ENCODE data around the gene IFT81.

Gene IFT81

GRCh38 chr12:110230655-110231054 lies 106.5 kb downstream of the IFT81 start:
- no peaks in the 10 kb centered on the region for H3K27me3 ChIP-seq (ENCODE audit: control insufficient read depth, insufficient read depth, low read length)
- H3K9ac ChIP-seq (ENCODE audit: low read length), result no peak overlapping the region
- H3K4me3 ChIP-seq (ENCODE audit: low read length), result no peak overlapping the region
- H3K27ac ChIP-seq (ENCODE audit: low read depth, low read length), result no peak overlapping the region
- no peaks in the 10 kb centered on the region for H3K36me3 ChIP-seq (ENCODE audit: control insufficient read depth, insufficient read depth, low read length)
- H3K4me1 ChIP-seq (ENCODE audit: control insufficient read depth, insufficient read depth, low read length), result no peaks in the 10 kb centered on the region

- H3K36me3 ChIP-seq (ENCODE audit: control insufficient read depth, insufficient read depth, low read length), result no peaks in the 10 kb centered on the region
- H3K9ac ChIP-seq (ENCODE audit: low read length), result no peak overlapping the region
- no peaks in the 10 kb centered on the region for H3K27me3 ChIP-seq (ENCODE audit: control insufficient read depth, insufficient read depth, low read length)
- no peak overlapping the region for H3K27ac ChIP-seq (ENCODE audit: low read depth, low read length)
- no peak overlapping the region for H3K4me3 ChIP-seq (ENCODE audit: low read length)
- H3K4me1 ChIP-seq (ENCODE audit: control insufficient read depth, insufficient read depth, low read length), result no peaks in the 10 kb centered on the region
Observed at GRCh38 chr12:110233212-110233903, 109.2 kb downstream of the IFT81 start.

GRCh38 chr12:110234331-110234751 lies 110.2 kb downstream of the IFT81 start:
- no peak overlapping the region for H3K4me3 ChIP-seq (ENCODE audit: low read length)
- no peaks in the 10 kb centered on the region for H3K27me3 ChIP-seq (ENCODE audit: control insufficient read depth, insufficient read depth, low read length)
- no peaks in the 10 kb centered on the region for H3K36me3 ChIP-seq (ENCODE audit: control insufficient read depth, insufficient read depth, low read length)
- no peak overlapping the region for H3K9ac ChIP-seq (ENCODE audit: low read length)
- H3K4me1 ChIP-seq (ENCODE audit: control insufficient read depth, insufficient read depth, low read length), result no peaks in the 10 kb centered on the region
- H3K27ac ChIP-seq (ENCODE audit: low read depth, low read length), result no peak overlapping the region

- Histone ChIP-seq H3K27me3 (ENCODE audit: control insufficient read depth, insufficient read depth, low read length) (no peaks in the 10 kb centered on the region), H3K27ac (ENCODE audit: low read depth, low read length) (no peak overlapping the region), H3K4me3 (ENCODE audit: low read length) (no peak overlapping the region)
Observed at GRCh38 chr12:110234755-110235154, 110.6 kb downstream of the IFT81 start.

GRCh38 chr12:110235383-110235782 lies 111.2 kb downstream of the IFT81 start:
- no peaks in the 10 kb centered on the region for H3K4me1 ChIP-seq (ENCODE audit: control insufficient read depth, insufficient read depth, low read length)
- no peak overlapping the region for H3K4me3 ChIP-seq (ENCODE audit: low read length)
- H3K9ac ChIP-seq (ENCODE audit: low read length), result no peak overlapping the region
- no peaks in the 10 kb centered on the region for H3K27me3 ChIP-seq (ENCODE audit: control insufficient read depth, insufficient read depth, low read length)
- no peaks in the 10 kb centered on the region for H3K36me3 ChIP-seq (ENCODE audit: control insufficient read depth, insufficient read depth, low read length)
- no peak overlapping the region for H3K27ac ChIP-seq (ENCODE audit: low read depth, low read length)

More at GRCh38 chr12:110234755-110235154, 110.6 kb downstream of the IFT81 start:
- no peak overlapping the region for H3K9ac ChIP-seq (ENCODE audit: low read length)
- no peaks in the 10 kb centered on the region for H3K4me1 ChIP-seq (ENCODE audit: control insufficient read depth, insufficient read depth, low read length)
- H3K36me3 ChIP-seq (ENCODE audit: control insufficient read depth, insufficient read depth, low read length), result no peaks in the 10 kb centered on the region

GRCh38 chr12:110243227-110243626 lies 119.1 kb downstream of the IFT81 start:
- H3K9ac ChIP-seq (ENCODE audit: low read length), result no peak overlapping the region
- H3K4me1 ChIP-seq (ENCODE audit: control insufficient read depth, insufficient read depth, low read length), result peaks cover 9% of the 10 kb centered on the region
- no peak overlapping the region for H3K27ac ChIP-seq (ENCODE audit: low read depth, low read length)
- no peaks in the 10 kb centered on the region for H3K27me3 ChIP-seq (ENCODE audit: control insufficient read depth, insufficient read depth, low read length)
- H3K36me3 ChIP-seq (ENCODE audit: control insufficient read depth, insufficient read depth, low read length), result no peaks in the 10 kb centered on the region
- no peak overlapping the region for H3K4me3 ChIP-seq (ENCODE audit: low read length)

- H3K27ac ChIP-seq (ENCODE audit: low read depth, low read length), result no peak overlapping the region
- no peaks in the 10 kb centered on the region for H3K36me3 ChIP-seq (ENCODE audit: control insufficient read depth, insufficient read depth, low read length)
- H3K4me1 ChIP-seq (ENCODE audit: control insufficient read depth, insufficient read depth, low read length), result peaks cover 15% of the 10 kb centered on the region
- no peaks in the 10 kb centered on the region for H3K27me3 ChIP-seq (ENCODE audit: control insufficient read depth, insufficient read depth, low read length)
- H3K4me3 ChIP-seq (ENCODE audit: low read length), result no peak overlapping the region
- H3K9ac ChIP-seq (ENCODE audit: low read length), result no peak overlapping the region
Observed at GRCh38 chr12:110244372-110244771, 120.2 kb downstream of the IFT81 start.

GRCh38 chr12:110244829-110245228 lies 120.7 kb downstream of the IFT81 start:
- Histone ChIP-seq H3K27ac (ENCODE audit: low read depth, low read length) (no peak overlapping the region), H3K4me3 (ENCODE audit: low read length) (no peak overlapping the region), H3K4me1 (ENCODE audit: control insufficient read depth, insufficient read depth, low read length) (peaks cover 15% of the 10 kb centered on the region), H3K36me3 (ENCODE audit: control insufficient read depth, insufficient read depth, low read length) (no peaks in the 10 kb centered on the region), H3K9ac (ENCODE audit: low read length) (no peak overlapping the region), H3K27me3 (ENCODE audit: control insufficient read depth, insufficient read depth, low read length) (no peaks in the 10 kb centered on the region)

GRCh38 chr12:110245369-110245772 lies 121.2 kb downstream of the IFT81 start:
- no peak overlapping the region for H3K4me3 ChIP-seq (ENCODE audit: low read length)
- H3K4me1 ChIP-seq (ENCODE audit: control insufficient read depth, insufficient read depth, low read length), result peaks cover 15% of the 10 kb centered on the region
- H3K27ac ChIP-seq (ENCODE audit: low read depth, low read length), result no peak overlapping the region
- no peaks in the 10 kb centered on the region for H3K36me3 ChIP-seq (ENCODE audit: control insufficient read depth, insufficient read depth, low read length)
- H3K9ac ChIP-seq (ENCODE audit: low read length), result no peak overlapping the region
- H3K27me3 ChIP-seq (ENCODE audit: control insufficient read depth, insufficient read depth, low read length), result no peaks in the 10 kb centered on the region

- H3K9ac ChIP-seq (ENCODE audit: low read length), result peak overlapping the region; percentile 4
- H3K36me3 ChIP-seq (ENCODE audit: control insufficient read depth, insufficient read depth, low read length), result no peaks in the 10 kb centered on the region
- H3K27ac ChIP-seq (ENCODE audit: low read depth, low read length), result peak overlapping the region; percentile 12
- H3K27me3 ChIP-seq (ENCODE audit: control insufficient read depth, insufficient read depth, low read length), result no peaks in the 10 kb centered on the region
- H3K4me1 ChIP-seq (ENCODE audit: control insufficient read depth, insufficient read depth, low read length), result peaks cover 15% of the 10 kb centered on the region
- H3K4me3 ChIP-seq (ENCODE audit: low read length), result no peak overlapping the region
Observed at GRCh38 chr12:110246636-110247339, 122.6 kb downstream of the IFT81 start.

- Histone ChIP-seq H3K4me1 (ENCODE audit: control insufficient read depth, insufficient read depth, low read length) (peaks cover 15% of the 10 kb centered on the region), H3K4me3 (ENCODE audit: low read length) (peak overlapping the region; percentile 31), H3K27me3 (ENCODE audit: control insufficient read depth, insufficient read depth, low read length) (no peaks in the 10 kb centered on the region), H3K27ac (ENCODE audit: low read depth, low read length) (peak overlapping the region; percentile 54), H3K9ac (ENCODE audit: low read length) (peak overlapping the region; percentile 50), H3K36me3 (ENCODE audit: control insufficient read depth, insufficient read depth, low read length) (no peaks in the 10 kb centered on the region)
Observed at GRCh38 chr12:110247340-110248095, 123.4 kb downstream of the IFT81 start.

- Histone ChIP-seq H3K4me1 (ENCODE audit: control insufficient read depth, insufficient read depth, low read length) (peaks cover 15% of the 10 kb centered on the region), H3K4me3 (ENCODE audit: low read length) (peak overlapping the region; percentile 31), H3K27me3 (ENCODE audit: control insufficient read depth, insufficient read depth, low read length) (no peaks in the 10 kb centered on the region), H3K9ac (ENCODE audit: low read length) (peak overlapping the region; percentile 50), H3K27ac (ENCODE audit: low read depth, low read length) (no peak overlapping the region), H3K36me3 (ENCODE audit: control insufficient read depth, insufficient read depth, low read length) (no peaks in the 10 kb centered on the region)
Observed at GRCh38 chr12:110248096-110248447, 123.9 kb downstream of the IFT81 start.
